ENCODE measurements around the gene MADD. TPM values are rescaled to one million over a fixed set of nuclear protein-coding genes. Genes with fewer than 3 reads are reported as not detected.

The MADD gene
- total RNA-seq, 1 experiment from 2014 or later: 132 TPM

DNA sequence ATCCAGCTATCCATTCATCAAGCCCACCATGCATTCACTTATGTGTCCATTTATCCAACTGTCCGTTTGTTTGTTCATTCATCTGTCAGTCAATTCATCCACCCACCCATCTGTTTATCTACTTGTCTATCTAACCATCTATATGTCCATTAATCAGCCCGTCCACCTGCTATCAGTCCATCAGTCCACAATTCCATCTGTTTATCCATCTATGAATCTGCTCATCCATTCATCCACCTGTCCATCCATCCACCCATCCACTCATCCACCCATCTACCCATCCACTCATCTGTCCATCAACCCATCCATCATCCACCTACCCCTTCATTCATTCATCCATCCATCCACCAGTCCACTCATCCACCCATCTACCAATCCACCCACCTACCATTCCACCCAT is 109.4 kb downstream of the MADD start:
- H3K36me3 ChIP-seq (ENCODE audit: insufficient read depth, low read length, poor library complexity, severe bottlenecking): no peaks in the 10 kb centered on the region
- DNase-seq (ENCODE audit: low spot score): no peak
- no peak overlapping the region for H3K27ac ChIP-seq (ENCODE audit: low read depth, low read length, poor library complexity, severe bottlenecking)
- POLR2A ChIA-PET (ENCODE audit: low non-redundant PET): no interaction called here
- no TSS peak for BruUV-seq (replicated peaks)
- no peaks in the 10 kb centered on the region for H3K4me1 ChIP-seq (ENCODE audit: insufficient read depth, low read length, poor library complexity, severe bottlenecking)
- TF ChIP-seq, protein P1, sequence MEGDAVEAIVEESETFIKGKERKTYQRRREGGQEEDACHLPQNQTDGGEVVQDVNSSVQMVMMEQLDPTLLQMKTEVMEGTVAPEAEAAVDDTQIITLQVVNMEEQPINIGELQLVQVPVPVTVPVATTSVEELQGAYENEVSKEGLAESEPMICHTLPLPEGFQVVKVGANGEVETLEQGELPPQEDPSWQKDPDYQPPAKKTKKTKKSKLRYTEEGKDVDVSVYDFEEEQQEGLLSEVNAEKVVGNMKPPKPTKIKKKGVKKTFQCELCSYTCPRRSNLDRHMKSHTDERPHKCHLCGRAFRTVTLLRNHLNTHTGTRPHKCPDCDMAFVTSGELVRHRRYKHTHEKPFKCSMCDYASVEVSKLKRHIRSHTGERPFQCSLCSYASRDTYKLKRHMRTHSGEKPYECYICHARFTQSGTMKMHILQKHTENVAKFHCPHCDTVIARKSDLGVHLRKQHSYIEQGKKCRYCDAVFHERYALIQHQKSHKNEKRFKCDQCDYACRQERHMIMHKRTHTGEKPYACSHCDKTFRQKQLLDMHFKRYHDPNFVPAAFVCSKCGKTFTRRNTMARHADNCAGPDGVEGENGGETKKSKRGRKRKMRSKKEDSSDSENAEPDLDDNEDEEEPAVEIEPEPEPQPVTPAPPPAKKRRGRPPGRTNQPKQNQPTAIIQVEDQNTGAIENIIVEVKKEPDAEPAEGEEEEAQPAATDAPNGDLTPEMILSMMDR (conservative IDR thresholded peaks at IDR 0.05; ENCODE audit: low read depth, low read length): no peak
- TF ChIP-seq EZH2 (IDR thresholded peaks at IDR 0.05; ENCODE audit: borderline replicate concordance, low read depth, low read length, poor library complexity, severe bottlenecking): no peak
- CTCF ChIA-PET: no interaction called here
- H3K4me3 ChIP-seq (ENCODE audit: low read depth, low read length, poor library complexity, severe bottlenecking): no peak overlapping the region
- H3K9me3 ChIP-seq (ENCODE audit: low read depth, low read length, poor library complexity, severe bottlenecking): no peaks in the 10 kb centered on the region
- intact Hi-C loops (cut with micrococcal nuclease; ENCODE audit: unreplicated experiment): loop anchor here (10.0 kb wide), 1 partner anchor 735 kb away; no protein-coding TSS in a partner anchor
- no peaks in the 10 kb centered on the region for H3K27me3 ChIP-seq (replicated peaks; ENCODE audit: insufficient read depth, low read depth, low read length, poor library complexity)

Other genes with a start within 250 kb of the MADD start
- 179 and 206 TPM in 2 replicates for gene ARFGAP2, start 93.3 kb upstream of the MADD start, total RNA-seq (2021)
- gene PACSIN3, start 83.7 kb upstream of the MADD start, total RNA-seq (2021): 32.0 and 50.9 TPM in 2 replicates
- 71.4 and 96.9 TPM in 2 replicates for gene DDB2, start 55.2 kb upstream of the MADD start, total RNA-seq (2021)
- gene ACP2, start 21.3 kb upstream of the MADD start, total RNA-seq (2021): 63.3 and 68.1 TPM in 2 replicates
- 14.5 and 19.5 TPM in 2 replicates for gene NR1H3, start 12.1 kb upstream of the MADD start, total RNA-seq (2021)
- not detected in 2 replicates for gene MYBPC3, start 82.6 kb downstream of the MADD start, total RNA-seq (2021)
- gene SPI1, start 108.4 kb downstream of the MADD start, total RNA-seq (2021): not detected in 2 replicates
- gene SLC39A13, start 138.5 kb downstream of the MADD start, total RNA-seq (2021): 53.3 and 64.2 TPM in 2 replicates
- gene PSMC3, start 156.3 kb downstream of the MADD start, total RNA-seq (2021): 665 and 701 TPM in 2 replicates
- gene RAPSN, start 179.0 kb downstream of the MADD start, total RNA-seq (2021): 1.0 TPM in 2 replicates

Data from A673 (cell line).